ENCODE measurements around the gene CABLES2.

DNA sequence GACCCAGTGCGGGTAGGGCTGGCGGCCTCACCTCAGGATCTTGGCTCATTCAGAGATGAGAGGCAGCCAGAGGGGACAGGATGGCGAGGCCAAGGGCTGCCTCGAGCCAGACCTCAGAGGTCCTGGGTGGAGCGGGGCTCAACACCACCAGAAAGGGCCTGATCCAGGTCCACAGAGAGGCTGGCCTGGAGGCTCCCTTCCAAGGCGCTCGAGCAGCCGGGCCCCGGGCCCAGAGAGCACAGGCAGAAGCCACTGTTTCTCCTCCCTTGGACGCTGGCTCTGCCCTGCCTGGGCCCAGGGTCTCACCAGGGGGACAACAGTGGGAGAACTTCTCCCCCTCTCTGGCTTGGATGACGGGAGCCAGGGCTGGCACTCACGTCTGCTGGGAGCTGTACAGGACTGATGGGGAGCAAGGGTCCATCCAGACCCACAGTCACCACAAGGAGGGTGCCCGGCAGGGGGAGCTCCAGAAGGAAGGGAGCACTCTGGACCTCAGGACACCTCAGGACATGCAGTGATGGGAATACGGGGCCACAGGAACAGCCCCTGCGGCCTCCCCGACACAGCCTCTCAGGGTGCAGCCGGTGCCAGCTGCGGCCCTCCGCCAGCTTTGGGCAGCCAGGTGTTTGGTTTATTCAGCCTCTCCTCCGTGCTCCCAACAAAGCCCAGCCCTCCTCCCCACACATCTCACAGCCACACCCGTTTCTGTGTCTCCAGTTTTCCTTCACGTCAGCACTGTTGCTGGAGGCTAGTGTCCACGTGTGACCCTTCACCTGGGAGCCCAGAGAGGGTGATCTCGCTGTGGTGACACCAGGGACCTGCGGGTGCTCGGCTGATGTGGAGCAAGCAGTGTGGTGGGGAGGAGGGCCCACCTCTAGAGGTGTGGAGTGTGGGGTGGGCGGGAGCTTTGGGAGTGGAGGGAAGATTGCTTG lies 11.5 kb downstream of the CABLES2 start:
- TF ChIP-seq CTCF (IDR thresholded peaks at IDR 0.05 in 2 of 3, conservative IDR thresholded peaks at IDR 0.05 in 1 of 3; ENCODE audit: control insufficient read depth in 2 of 3, extremely low read depth in 1 of 3, insufficient read depth in 1 of 3, low read depth in 3 of 3, low read length in 3 of 3) (no peak), ZNF274 (IDR thresholded peaks at IDR 0.05; ENCODE audit: insufficient read depth, insufficient read length) (no peak), SRF (IDR thresholded peaks at IDR 0.05; ENCODE audit: low read depth in 2 of 2, low read length in 2 of 2) (no peak), SMC3 (IDR thresholded peaks at IDR 0.05; ENCODE audit: borderline replicate concordance, low read length) (no peak), RAD21 (IDR thresholded peaks at IDR 0.05; ENCODE audit: insufficient read depth, low read depth, low read length) (no peak), GABPA (IDR thresholded peaks at IDR 0.05; ENCODE audit: low read depth) (no peak), POLR2A (IDR thresholded peaks at IDR 0.05; ENCODE audit: low read depth, low read length) (no peak), RFX5 (IDR thresholded peaks at IDR 0.05; ENCODE audit: low read depth, low read length) (no peak)
